ENCODE measurements around the gene PIP4K2B. TPM values are rescaled to one million over a fixed set of nuclear protein-coding genes. Genes with fewer than 3 reads are reported as not detected.
A peak's percentile ranks its signal among the peaks of the same experiment; 100 is the strongest.

The PIP4K2B gene
- total and polyA plus RNA-seq, 2 of the 8 experiments (the other 6 are each of a cell fraction or from before 2014, with no cell fraction given): 21.5 to 57.8 TPM

DNA sequence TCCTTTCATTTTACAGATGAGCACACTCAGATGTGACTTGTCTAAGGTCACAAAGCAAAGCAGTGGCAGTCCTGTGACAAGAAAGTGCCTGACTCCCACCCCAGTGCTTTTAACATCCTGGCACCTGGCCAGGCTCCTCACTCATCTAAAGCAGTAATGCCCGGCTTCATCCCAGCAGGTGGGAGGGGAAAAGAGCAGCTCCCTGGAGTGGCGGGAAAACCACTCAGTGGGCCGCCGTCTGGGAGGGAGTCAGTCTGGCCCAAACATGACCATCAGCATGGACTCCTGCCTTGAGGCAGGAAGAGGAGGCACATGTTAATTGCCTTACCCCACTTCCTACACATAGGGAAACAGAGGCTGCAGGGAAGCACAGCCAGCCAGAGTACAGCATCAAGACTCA is 53.8 kb downstream of the PIP4K2B start:
- no peaks in the 10 kb centered on the region for H3K9me3 ChIP-seq (ENCODE audit: insufficient read depth in 2 of 2, low read depth in 1 of 2, low read length in 1 of 2)
- no peak overlapping the region for H3K14ac ChIP-seq (ENCODE audit: insufficient read length)
- no peak overlapping the region for H3K4ac ChIP-seq (replicated peaks; ENCODE audit: insufficient read length, low read depth, low read length)
- peaks cover 24% of the 10 kb centered on the region for H3K79me1 ChIP-seq (ENCODE audit: low read depth, low read length)
- POLR2A ChIA-PET (ENCODE audit: partially characterized antibody): interaction anchor here (1.0 to 4.8 kb wide), 7 partner anchors 8 to 125 kb away, joined by 3 to 40 read pairs (median 8); partner anchors contain the start of genes CISD3 and MLLT6
- no peak overlapping the region for H2AFZ ChIP-seq (ENCODE audit: low read length)
- H2BK12ac ChIP-seq (ENCODE audit: low read depth, low read length): no peak overlapping the region
- peaks cover 0 to 5% (median 2%) of the 10 kb centered on the region in 4 experiments; a peak in 4 of 7 replicates for H3K27me3 ChIP-seq (replicated peaks in 1 of 4; ENCODE audit: control insufficient read depth in 3 of 4, extremely low read depth in 1 of 4, insufficient read depth in 3 of 4, low read length in 3 of 4)
- peaks cover 34% of the 10 kb centered on the region for H3K23me2 ChIP-seq (ENCODE audit: low read depth, low read length)
- H3K9ac ChIP-seq (replicated peaks in 1 of 4; ENCODE audit: extremely low read depth in 1 of 4, low read depth in 3 of 4, low read length in 3 of 4): no peak overlapping the region
- H3K23ac ChIP-seq (ENCODE audit: insufficient read length): no peak overlapping the region
- no peaks in the 10 kb centered on the region for H3K36me3 ChIP-seq (ENCODE audit: control insufficient read depth in 2 of 4, insufficient read depth in 4 of 4, low read length in 3 of 4)
- no peak overlapping the region for H3K56ac ChIP-seq (replicated peaks; ENCODE audit: insufficient read length, low read depth, low read length)
- DNase-seq (ENCODE audit: low read depth in 1 of 2, low spot score in 2 of 2) (no peak), FAIRE-seq (no peak)
- H3K4me3 ChIP-seq (ENCODE audit: extremely low read depth in 1 of 4, insufficient read depth in 2 of 4, low read depth in 3 of 4, low read length in 4 of 4): peak overlapping the region in 1 of 4 experiments; percentile 90; a peak in 4 of 8 replicates
- no peak overlapping the region for H2BK120ac ChIP-seq (replicated peaks; ENCODE audit: low read depth, low read length)
- peaks cover 45 to 68% of the 10 kb centered on the region in 2 experiments for H3K79me2 ChIP-seq (ENCODE audit: control insufficient read depth in 1 of 2, insufficient read depth in 2 of 2, low read length in 2 of 2)
- H2BK5ac ChIP-seq (ENCODE audit: low read depth, low read length): peak overlapping the region; percentile 77; the same call in 1 of the 2 replicates
- no peak overlapping the region for H2BK15ac ChIP-seq (ENCODE audit: low read length)
- no peak overlapping the region for H4K5ac ChIP-seq (ENCODE audit: insufficient read length, low read depth, low read length)
- no peak overlapping the region for H2BK20ac ChIP-seq (ENCODE audit: low read length)
- no peak overlapping the region for H4K91ac ChIP-seq (replicated peaks; ENCODE audit: insufficient read length, low read length)
- H3K4me1 ChIP-seq (replicated peaks in 1 of 4; ENCODE audit: control insufficient read depth in 3 of 4, insufficient read depth in 4 of 4, low read length in 3 of 4): peaks cover 7 to 37% (median 22%) of the 10 kb centered on the region in 4 experiments
- H4K8ac ChIP-seq (ENCODE audit: extremely low read depth, insufficient read depth, low read length): no peak overlapping the region
- 0 out of 2 replicates have a peak overlapping the region, but pooled peaks have one; percentile 53 for H2AK5ac ChIP-seq (ENCODE audit: low read depth, low read length)
- 56% methylated on average over 4 of the region's 4 CpGs; no CpG with 5 or more reads in 1 of the 2 experiments for WGBS, 2 experiments (ENCODE audit: extremely low coverage in 1 of 2, insufficient coverage in 1 of 2, insufficient read length in 1 of 2, insufficient replicate concordance in 2 of 2, low coverage in 1 of 2, low lambda C conversion rate in 2 of 2, missing lambda C conversion rate in 1 of 2)
- H3K4me2 ChIP-seq (ENCODE audit: insufficient read depth in 1 of 2, low read depth in 2 of 2, low read length in 2 of 2): peak overlapping the region; percentile 84 to 89
- CTCF ChIA-PET (ENCODE audit: partially characterized antibody): interaction anchor here (0.9 to 4.6 kb wide), 5 partner anchors 11 to 55 kb away, joined by 3 to 40 read pairs (median 4); partner anchors contain the start of gene CISD3
- H4K20me1 ChIP-seq (replicated peaks in 1 of 2; ENCODE audit: control insufficient read depth in 1 of 2, insufficient read depth in 2 of 2, low read length in 2 of 2): peaks cover 41 to 42% of the 10 kb centered on the region in 2 experiments
- no peak overlapping the region for H3K18ac ChIP-seq (ENCODE audit: extremely low read depth, low read length)
- H3K27ac ChIP-seq (ENCODE audit: low read depth, low read length): no peak overlapping the region
- no peak for TF ChIP-seq BACH1 (IDR thresholded peaks at IDR 0.05; ENCODE audit: low read length)
- TF ChIP-seq, protein P1, sequence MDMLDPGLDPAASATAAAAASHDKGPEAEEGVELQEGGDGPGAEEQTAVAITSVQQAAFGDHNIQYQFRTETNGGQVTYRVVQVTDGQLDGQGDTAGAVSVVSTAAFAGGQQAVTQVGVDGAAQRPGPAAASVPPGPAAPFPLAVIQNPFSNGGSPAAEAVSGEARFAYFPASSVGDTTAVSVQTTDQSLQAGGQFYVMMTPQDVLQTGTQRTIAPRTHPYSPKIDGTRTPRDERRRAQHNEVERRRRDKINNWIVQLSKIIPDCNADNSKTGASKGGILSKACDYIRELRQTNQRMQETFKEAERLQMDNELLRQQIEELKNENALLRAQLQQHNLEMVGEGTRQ (IDR thresholded peaks at IDR 0.05; ENCODE audit: low read length): no peak
- TF ChIP-seq, protein P2, sequence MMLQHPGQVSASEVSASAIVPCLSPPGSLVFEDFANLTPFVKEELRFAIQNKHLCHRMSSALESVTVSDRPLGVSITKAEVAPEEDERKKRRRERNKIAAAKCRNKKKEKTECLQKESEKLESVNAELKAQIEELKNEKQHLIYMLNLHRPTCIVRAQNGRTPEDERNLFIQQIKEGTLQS (IDR thresholded peaks at IDR 0.05; ENCODE audit: insufficient read depth, low read depth, low read length): no peak

Measured in H1 (cell line).